22Rv1 (cell line): ENCODE data around the gene LILRA5.
"Not testable (repeated sequence)": the region's sequence is repeated elsewhere in the genome, so short reads cannot be mapped to it uniquely, and the experiment has no call there.

Experiments used
- H3K27ac ChIP-seq: fragments of 450-650 bp; 2 replicates; pipeline ENCODE4 v1.5.1; 2017
- ZFX ChIP-seq: fragments of 450-650 bp; IDR thresholded peaks from 2 replicates; pipeline ENCODE4 v1.6.1; 2017; ENCODE audit warnings: antibody characterized with exemption, borderline replicate concordance
- TF ChIP-seq, protein P1 (sequence below): fragments of 450-650 bp; IDR thresholded peaks from 2 replicates; pipeline ENCODE4 v1.5.1; 2017; ENCODE audit warnings: mild to moderate bottlenecking

Gene LILRA5

DNA sequence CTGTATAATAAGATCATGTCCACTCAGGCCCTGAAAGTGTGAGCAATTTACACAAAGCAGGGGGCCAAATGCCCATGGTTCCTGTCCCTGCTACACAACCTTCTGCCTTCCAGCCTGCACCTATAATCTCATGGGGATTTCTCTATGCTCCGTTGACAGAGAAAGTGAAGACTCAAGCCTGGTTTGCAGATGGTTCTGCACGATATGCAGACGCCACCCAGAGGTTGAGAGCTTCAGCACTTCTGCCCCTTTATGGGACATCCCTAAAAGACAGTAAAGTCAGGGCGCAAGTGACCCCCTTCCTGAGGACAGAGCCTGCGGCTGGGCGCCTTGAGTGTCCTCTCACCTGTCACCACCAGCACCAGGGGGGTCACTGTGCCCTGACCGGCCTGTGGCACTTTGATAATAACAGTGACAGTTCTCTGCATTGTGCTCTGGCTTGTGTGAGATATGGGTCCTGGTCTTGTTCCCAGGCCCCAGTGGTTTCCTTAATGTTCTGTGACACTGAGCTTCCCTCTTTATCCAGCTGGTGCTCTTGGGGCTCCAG, 15.1 kb downstream of the LILRA5 start:
- no peak overlapping the region for H3K27ac ChIP-seq
- TF ChIP-seq ZFX: no peak
- TF ChIP-seq, protein P1, sequence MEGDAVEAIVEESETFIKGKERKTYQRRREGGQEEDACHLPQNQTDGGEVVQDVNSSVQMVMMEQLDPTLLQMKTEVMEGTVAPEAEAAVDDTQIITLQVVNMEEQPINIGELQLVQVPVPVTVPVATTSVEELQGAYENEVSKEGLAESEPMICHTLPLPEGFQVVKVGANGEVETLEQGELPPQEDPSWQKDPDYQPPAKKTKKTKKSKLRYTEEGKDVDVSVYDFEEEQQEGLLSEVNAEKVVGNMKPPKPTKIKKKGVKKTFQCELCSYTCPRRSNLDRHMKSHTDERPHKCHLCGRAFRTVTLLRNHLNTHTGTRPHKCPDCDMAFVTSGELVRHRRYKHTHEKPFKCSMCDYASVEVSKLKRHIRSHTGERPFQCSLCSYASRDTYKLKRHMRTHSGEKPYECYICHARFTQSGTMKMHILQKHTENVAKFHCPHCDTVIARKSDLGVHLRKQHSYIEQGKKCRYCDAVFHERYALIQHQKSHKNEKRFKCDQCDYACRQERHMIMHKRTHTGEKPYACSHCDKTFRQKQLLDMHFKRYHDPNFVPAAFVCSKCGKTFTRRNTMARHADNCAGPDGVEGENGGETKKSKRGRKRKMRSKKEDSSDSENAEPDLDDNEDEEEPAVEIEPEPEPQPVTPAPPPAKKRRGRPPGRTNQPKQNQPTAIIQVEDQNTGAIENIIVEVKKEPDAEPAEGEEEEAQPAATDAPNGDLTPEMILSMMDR: peak; percentile 10; the same call in 1 of the 2 replicates

GRCh38 chr19:54294539-54294938, 18.4 kb downstream of the LILRA5 start:
- TF ChIP-seq, protein P1: no peak
- TF ChIP-seq ZFX: no peak

GRCh38 chr19:54289160-54289559, 23.8 kb downstream of the LILRA5 start:
- not testable (repeated sequence) for H3K27ac ChIP-seq

More at GRCh38 chr19:54294539-54294938, 18.4 kb downstream of the LILRA5 start:
- H3K27ac ChIP-seq: no peak overlapping the region

DNA sequence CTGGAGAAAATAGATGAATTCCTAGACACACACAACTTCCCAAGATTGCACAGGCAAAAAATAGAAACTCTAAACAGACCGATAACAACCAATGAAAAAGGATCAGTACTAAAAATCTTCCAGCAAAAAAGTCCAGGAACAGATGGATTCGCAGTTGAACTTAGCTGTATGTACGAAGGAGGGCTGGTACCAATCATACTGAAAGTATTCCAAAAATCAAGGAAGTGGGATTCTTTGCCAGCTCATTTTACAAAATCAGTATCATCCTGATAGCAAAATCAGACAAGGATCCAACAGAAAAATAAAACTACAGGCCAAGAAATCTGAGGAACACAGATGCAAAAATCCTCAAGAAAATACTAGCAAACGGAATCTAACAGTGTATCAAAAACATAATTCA, 25.5 kb downstream of the LILRA5 start:
- TF ChIP-seq, protein P1: no peak
- no peak for TF ChIP-seq ZFX
- no peak overlapping the region for H3K27ac ChIP-seq

DNA sequence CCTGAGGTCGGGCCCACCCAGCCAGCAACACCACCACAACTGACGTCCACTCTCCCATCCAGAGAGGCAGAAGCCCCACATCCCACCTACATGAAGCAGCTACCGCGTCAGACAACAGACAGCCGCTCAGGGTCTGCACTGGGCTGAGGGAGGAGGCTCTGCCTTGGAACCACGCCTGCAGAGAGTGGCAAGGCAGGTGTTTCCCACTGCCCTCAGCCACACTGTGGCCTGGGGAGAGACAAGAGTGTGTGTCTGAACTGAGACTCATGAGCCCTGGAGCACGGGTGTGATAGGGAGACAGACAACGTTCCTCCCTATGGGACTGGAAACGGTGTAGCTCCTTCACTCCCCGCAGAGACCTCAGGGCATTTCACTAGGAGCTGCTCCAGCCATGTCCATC, 26.7 kb downstream of the LILRA5 start:
- H3K27ac ChIP-seq: not testable (repeated sequence)

DNA sequence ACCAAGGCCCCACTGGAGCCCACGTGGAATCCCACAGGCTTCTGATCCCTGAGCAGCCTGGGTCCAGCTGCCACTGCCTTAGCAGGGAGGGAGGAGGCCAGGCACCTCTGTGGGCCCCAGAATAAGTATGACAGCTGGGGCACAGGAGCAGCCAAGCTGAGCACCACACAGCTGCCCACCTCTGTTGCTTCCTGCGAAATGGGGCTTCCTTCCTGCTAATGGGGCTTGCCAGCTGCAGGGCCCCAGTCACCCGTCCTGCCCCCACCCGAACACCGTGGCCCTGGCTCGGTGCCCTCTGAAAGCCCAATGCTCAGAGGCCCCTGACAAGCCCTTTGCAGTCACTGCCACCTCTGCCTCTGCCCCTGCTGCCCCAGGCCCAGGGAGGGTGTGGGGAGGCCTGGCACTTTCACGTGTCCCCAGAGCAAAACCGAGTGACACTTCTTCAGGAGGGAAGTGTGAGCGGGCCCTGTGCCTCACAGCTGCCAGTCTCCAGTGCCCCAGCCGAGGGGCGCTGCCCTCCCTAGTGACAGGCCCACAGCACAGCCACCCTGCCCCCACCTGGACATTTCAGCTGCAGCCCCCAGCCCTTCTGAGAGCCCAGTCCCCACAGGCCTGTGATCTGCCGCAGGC, 27.4 kb downstream of the LILRA5 start:
- H3K27ac ChIP-seq: not testable (repeated sequence)

GRCh38 chr19:54282686-54283470, 30.1 kb downstream of the LILRA5 start:
- no peak for TF ChIP-seq ZFX
- TF ChIP-seq, protein P1: no peak
- no peak overlapping the region for H3K27ac ChIP-seq

GRCh38 chr19:54281729-54282075, 31.3 kb downstream of the LILRA5 start:
- not testable (repeated sequence) for H3K27ac ChIP-seq

DNA sequence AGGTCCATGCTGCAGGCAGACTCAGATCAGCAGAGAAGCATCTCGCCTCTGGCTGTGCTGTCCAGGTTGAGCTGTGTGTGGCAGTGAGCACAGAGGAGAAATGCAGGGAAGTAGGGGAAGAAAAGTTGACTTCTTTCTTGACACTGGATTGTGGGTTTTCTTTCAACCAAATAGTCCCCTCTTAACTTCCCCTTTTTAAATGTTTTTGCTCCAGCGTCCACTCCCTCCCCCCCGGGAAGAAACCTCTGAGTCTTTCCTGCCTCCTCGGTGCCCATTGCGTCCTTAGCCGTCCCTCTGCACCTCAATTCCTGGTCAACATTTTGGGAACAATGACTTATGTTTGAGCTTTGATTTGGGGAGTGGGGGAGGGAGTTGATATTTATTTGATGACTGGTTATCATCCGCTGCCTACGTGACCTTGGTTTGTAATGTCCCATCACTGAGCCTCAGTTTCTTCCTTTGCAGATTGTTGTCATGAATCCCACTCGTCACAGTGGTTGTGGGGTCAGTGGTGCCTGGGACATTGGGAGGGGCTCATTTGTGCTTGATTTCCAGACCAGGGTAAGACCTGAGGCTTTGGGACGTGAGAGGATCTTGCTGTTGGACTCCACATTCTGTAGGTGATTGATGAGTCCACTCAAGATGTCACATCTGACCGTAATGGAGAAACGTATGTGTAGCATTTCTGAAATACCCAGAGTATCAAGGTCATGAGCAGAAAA, 31.8 kb downstream of the LILRA5 start, which contains the start of gene LILRB2:
LILRB2 (minus strand) TSS at position 104 of the 722 bp plus-strand sequence. CDS start 614 bp downstream, outside the sequence.
- no peak for TF ChIP-seq ZFX
- TF ChIP-seq, protein P1: no peak
- no peak within 1 kb of the TSS for H3K27ac ChIP-seq

DNA sequence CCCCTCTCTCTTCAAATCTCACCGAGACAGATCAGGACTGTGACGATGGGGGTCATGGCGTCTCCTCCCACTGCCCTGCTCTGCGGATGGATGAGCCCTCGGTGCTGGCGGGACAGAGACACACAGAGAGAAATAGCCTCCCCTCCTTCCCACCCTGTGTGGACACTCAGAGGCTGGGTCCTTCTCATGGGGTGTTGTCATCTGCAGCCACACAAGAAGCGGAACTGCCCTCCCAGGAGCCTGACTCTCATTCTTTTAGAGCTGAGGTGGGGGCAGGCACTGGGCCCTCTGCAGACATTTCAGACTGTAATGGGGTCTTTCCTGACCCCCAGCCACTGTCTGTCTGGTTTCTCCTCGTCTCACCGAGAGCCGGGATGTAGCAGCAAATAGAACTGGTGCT, 32.5 kb downstream of the LILRA5 start:
- not testable (repeated sequence) for H3K27ac ChIP-seq

DNA sequence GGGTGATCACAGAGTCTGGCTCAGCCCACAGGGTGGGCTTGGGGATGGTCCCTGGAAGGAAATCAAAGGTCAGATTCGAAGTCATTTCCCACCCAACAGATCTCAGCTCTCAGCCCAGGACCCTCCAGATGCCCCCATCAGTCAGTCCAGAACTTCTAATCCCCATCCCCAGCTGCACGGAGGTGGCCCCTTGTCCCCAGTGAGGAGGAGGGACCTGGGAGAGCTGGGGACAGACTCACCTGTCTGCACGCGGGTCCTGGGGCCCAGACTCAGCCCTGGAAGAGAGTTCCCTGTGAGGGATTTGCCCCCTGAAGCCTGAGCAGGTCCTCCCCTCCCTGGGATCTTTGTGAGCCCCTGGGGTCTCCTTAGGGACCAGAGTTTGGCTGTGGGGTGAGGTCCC, 32.9 kb downstream of the LILRA5 start:
- not testable (repeated sequence) for H3K27ac ChIP-seq
